Cerebellar nuclear complex (tissue), 1 donor: ENCODE measurements around the gene HLA-B.
"Not testable (repeated sequence)": the region's sequence is repeated elsewhere in the genome, so short reads cannot be mapped to it uniquely, and the experiment has no call there.

Experiments used
- DNase-seq, 2 experiments: peaks; one replicate each; lab custom pipeline; 2025; lab: John Stamatoyannopoulos, UW

HLA-B gene

DNA sequence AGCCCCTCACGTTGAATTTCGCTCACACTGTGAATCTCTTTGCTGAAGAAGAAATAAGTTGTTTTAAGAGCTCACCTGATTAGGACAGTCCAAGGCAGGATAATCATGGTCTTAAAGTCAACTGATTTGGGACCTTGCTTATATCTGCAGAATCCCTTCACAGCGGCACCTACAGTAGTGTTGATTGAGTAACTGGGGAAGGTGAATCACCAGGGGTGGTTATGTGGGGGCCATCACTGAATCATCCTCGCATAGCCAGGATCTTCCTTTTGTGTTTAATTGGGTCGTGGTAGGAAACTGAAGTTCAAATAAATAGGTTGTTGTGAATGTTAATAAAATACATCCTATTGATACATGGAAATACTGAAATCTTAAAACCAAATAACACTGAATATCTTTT lies 26.2 kb upstream of the HLA-B start:
- no peak for DNase-seq

DNA sequence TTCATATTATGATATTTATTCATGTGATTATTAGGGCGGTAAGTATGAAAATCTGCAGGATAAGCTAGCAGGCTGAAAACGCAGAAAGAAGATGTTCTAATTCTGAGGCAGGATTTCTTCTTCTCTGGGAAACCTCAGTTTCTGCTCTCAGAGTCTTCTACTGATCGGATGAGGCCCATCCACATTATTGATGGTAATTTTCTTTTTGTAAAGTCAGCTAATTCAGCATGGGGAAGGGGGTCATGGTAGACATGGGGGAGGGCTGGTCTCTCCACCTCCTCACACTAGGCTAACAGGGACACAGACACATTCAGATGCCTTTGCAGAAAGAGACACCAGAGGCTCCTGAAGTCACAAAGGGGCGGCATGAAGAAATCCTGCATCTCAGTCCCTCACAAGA lies 24.7 kb upstream of the HLA-B start:
- DNase-seq, result no peak

DNA sequence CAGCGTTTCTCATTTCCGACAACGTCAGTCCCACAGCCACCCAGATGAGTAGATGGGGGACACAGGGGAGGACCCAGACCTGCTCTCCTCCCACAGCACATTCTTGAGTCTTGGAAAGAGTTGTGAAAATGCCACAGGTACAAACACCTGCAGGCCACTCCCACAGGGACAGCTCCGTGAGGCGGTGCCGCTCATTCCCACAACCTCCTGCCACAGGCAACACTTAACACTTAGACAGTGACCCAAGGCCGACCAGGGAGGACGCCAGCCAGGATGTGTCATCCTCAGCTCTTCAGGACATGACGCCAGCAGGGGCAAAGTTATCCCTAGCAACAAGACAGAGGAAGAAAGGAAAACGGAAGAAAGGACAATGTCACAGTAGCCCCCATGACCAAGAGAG lies 22.9 kb upstream of the HLA-B start:
- DNase-seq, result no peak

DNA sequence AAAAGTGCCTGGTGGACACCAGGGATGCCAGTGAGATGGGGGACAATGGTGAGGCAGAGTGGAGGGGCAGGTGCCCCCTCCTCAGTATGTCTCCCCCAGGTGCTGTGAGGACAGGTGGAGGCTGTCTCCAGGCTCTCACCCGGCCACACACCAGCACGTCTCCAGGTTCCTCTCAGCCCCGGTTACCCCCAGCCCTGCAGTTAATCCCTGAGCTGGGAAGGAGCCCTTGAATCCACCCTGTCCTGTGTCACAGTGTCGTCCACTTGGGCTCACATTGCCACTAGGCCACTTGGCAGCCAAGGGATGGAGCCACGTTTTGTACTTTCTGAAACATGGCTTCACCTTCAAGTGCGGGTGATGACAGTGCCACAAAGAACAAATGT lies 21.7 kb upstream of the HLA-B start:
- DNase-seq, result no peak

DNA sequence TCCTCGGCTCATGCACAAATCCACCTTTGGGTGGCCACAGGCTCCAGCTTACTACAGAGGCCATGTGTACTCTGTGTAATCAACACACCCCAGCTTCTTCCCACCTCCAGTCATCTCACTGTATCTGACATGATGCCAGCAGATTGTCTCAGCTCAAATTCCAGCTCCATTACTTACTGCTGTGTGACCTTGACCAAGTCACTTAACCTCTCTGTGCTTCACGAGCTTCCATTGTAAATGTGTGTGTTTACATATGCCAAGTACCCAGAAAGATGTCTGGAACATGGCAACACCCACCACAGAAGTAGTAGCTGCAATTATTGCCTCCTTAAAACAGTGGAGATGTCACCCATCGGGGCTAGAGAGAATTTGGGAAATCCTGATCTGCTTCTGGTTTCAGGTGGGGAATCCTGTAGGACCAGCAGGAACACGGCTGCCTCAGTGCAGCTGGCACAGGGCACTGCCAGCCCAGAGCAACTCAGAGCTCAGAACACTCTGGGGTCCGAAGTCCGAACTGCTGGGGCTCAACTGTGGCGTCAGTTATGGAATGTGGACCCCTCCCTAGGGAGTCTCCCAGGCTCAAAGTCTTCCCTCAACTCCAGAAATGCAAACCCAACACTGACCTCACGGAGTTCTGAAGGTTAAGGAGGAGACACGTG lies 21.2 kb upstream of the HLA-B start:
- no peak for DNase-seq

DNA sequence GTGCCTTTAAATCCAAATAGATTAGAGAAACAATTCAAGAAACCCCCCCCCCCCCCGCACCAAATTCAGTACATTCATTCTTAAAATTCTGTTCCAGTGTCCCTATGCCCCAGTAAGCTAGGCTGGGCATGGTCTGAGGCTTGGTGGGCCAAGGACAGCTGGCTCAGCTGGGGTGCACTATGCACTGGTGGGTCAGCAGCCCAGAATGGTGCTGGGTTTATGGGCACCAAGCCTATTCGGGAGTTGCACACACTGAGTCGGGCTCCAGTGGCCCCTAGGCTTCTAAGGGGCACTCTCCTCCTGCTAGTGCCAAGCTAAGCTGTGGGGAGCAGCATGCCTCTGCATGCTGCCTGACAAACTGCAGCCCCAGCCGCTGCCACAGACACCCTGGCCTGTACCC lies 20.1 kb upstream of the HLA-B start:
- no peak for DNase-seq

DNA sequence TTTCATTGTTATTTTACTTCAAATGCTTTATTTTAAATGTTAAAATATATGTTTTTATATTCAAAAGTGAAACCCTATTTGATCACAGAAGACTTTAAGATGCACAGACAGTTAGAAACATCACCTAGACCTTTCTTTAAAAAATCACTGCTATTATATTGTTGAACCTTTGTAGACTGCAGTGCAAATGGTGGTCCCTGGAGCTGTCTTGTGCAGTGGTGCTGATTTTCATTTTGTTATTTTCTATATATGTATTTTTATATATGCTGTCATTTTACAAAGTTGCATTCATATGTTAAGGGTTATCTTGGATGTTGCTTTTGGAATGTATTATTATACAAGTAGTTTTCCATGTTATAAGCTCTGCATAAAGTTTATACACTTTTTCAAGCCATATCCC lies 18.7 kb upstream of the HLA-B start:
- no peak for DNase-seq

DNA sequence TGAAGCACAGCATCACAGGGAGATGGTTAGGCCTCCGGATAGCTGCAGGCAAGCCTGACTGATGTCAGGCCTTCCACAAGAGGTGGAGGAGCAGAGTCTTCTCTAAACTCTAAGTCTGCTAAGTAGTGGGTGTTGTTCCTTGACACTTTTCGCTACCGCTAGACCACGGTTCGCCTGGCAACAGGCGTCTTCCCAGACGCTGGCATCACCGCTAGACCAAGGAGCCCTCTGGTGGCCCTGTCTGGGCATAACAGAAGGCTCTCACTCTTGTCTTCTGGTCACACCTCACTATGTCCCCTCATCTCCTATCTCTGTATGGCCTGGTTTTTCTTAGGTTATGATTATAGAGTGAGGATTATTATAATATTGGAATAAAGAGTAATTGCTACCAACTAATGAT lies 17.1 kb upstream of the HLA-B start:
- not testable (repeated sequence) for DNase-seq

DNA sequence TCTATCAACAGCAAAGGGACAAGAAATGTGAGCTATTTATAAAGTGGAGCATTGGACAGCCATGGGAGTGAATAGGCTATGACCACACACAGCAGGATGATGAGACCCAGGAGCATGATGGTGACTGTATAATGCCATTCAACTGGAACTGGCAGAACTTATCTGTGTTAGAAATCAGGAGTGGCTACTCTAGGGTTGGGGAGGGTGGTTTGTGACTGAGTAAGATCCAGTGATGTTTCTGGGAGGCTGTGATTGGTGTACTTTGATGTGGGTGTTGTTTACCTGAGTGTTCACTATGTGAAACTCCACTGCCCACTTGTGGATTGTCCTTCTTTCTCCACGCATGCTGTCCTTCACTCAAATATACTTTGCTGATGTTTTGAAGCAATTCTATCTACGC lies 11.5 kb upstream of the HLA-B start:
- no peak for DNase-seq

DNA sequence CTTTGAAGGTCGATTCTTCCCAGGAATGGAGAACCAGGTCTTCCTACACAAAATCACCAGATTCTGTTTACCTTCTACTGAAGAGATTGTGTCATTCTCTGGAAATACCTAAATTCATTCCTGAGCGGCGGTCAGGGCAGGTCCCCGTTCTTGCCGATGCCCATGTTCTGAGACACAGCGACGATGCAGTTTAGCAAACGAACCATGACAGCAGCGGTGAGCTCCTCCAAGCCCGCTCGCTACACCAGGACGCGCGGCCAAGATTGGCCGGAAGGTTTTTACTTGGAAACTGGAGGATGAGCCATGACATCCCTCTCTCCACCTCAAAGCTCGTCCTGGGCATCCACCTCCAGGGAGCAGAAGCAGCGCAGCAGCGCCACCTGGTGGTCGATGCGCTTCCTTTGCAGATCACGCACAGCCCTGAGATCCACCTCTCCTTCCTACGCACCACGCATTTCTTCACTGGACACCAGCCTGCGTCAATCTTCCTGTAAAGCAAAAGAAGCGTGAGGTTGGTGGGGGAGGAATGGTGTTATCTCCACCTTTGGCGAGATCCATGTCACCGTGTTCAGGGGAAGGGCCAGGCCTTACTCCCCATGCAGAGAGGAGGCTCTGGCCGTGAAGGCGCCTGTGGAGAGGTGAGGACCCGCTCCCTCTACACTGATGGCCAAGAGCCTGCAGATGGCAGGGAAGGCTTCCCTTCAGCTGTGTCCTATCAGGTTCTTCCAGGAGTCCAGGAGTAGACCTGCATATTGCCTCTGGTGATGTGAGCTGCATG lies 9.9 kb upstream of the HLA-B start:
- peak; percentile 80 to 89 for DNase-seq

DNA sequence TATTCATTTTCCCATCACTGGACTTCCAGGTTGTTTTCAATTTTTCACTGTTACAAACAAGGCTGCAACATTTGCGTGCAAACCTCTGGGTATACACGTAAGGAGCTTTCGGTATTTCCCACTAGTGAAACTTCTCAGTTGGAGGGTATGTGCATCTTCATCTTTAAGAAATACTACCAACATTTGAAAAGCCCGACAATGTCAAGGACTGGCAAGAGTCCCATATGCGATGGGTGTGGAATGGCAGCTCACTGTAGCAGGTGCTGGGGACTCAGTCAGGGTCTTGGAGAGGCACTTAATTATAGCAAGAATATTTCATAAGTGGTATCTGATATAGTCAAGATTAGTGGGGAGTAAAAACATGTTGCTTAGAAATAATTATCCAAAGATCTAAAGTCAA lies 8.9 kb upstream of the HLA-B start:
- DNase-seq, result peak in 1 of 2 experiments; percentile 14

DNA sequence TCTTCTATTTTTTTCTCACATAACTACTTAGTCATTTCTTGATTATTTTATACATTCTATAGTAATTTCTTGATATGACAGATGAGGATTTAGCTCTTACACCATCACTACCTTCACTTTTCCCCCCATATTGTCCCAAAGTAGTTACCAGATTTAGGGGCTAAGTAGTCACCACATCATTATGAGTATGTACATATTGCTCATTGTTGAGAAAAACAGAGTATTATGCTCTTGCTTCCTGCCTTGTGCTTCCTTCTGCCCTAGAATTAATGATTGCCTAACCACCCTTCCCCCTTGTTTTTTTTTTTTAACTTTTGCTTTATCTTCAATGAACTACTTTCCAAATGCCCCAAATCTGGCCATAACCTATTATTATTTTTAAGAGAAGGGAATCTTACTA lies 6.8 kb upstream of the HLA-B start:
- no peak for DNase-seq

DNA sequence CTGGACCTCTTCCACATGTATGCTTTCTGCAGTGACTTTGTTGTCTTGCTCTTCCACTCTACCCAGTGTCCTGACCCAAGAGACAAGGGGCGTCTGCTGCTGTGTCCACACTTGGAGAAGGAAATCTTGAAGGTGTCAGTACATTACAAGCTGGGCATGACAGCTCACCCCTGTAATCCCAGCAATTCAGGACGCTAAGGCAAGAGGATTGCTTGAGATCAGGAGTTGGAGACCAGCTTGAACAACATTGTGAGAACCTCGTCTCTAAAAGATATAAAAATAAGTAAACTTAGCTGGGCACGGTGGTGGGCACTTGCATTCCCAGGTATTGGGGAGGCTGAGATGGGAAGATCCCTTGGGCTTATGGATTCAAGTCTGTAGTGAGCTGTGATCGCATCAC lies 5.8 kb upstream of the HLA-B start:
- DNase-seq, result no peak

DNA sequence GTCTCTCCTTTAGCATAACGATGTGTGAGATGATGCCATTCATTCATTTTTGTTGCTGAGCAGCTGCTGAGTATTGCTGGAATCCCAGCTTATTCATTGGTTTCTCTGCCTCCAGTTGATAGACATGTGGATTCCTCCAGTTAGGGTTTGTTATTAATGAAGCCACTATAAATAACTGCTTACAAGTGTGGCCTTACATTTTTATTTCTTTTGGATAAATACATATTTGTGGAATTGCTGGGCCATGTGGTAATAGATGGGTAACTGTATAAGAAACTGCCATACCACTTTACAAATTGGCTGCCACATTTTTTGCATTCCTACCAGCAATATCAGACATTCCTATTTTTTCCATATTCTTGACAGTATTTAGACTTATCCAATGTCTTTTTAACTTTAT lies 2.6 kb upstream of the HLA-B start:
- no peak for DNase-seq

DNA sequence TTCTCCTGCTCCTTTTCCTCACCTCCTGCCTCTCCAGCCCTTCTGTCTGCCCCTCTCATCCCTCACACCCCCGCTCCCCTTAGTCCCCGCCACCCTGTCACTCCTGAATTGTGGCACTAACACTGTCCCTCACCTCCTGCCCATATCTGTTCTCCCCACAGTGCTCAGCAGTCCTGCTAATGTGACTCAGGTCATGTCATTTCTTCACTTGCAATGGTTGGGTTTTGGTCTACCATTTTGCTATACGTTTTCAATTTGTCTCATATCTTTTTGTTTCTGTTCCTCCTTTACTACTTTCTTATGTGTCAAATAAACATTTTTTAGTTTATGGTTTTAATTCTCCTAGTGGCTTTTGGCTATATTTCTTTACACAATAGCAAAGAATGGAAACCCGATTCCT lies 1.3 kb upstream of the HLA-B start:
- no peak for DNase-seq

DNA sequence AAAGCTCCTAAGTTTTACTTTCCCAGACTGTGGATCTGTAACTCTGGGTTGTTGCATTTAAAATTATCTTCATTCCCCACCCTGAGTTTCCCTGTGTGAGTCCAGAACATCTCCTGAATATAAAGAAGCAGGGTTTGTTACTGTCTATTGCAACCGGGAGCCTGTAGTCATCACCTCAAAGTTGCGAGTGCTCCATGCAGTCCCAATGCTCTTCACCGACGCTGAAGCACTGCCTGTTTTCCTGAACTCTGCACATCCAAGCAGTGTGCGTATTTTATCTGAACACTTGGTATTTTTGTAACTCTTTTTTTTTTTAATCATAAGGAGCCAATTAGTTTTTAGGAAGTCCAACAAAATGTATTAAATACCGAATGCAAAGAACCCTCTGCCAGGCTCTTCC lies 907 bp upstream of the HLA-B start:
- DNase-seq, result no peak

DNA sequence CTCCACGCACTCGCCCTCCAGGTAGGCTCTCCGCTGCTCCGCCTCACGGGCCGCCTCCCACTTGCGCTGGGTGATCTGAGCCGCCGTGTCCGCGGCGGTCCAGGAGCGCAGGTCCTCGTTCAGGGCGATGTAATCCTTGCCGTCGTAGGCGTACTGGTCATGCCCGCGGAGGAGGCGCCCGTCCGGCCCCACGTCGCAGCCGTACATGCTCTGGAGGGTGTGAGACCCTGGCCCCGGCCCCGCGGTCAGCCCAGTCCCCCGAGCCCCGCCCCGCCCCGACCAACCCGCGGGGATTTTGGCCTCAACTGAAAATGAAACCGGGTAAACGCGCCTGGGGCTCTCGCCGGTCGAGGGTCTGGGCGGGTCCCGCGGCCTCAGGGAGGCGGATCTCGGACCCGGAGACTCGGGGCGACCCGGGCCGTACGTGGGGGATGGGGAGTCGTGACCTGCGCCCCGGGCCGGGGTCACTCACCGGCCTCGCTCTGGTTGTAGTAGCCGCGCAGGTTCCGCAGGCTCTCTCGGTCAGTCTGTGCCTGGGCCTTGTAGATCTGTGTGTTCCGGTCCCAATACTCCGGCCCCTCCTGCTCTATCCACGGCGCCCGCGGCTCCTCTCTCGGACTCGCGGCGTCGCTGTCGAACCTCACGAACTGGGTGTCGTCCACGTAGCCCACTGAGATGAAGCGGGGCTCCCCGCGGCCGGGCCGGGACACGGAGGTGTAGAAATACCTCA lies 598 bp downstream of the HLA-B start:
- DNase-seq, result no peak

DNA sequence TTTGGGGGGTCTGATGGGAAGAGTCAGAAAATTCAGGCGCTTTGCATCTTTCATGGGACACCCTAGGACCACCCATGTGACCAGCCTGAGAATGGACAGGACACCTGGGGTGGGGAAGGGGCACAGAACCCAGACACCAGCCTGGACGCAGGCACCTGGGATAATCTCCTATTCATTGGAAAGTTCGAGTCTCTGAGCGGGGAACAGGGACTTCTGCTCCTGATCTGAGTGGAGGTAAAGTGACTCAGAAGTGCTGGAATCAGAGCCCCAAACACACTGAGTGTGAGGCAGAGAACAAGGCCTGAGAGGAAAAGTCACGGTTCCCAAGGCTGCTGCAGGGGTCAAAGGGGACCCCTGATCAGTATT lies 1.4 kb downstream of the HLA-B start:
- no peak for DNase-seq

DNA sequence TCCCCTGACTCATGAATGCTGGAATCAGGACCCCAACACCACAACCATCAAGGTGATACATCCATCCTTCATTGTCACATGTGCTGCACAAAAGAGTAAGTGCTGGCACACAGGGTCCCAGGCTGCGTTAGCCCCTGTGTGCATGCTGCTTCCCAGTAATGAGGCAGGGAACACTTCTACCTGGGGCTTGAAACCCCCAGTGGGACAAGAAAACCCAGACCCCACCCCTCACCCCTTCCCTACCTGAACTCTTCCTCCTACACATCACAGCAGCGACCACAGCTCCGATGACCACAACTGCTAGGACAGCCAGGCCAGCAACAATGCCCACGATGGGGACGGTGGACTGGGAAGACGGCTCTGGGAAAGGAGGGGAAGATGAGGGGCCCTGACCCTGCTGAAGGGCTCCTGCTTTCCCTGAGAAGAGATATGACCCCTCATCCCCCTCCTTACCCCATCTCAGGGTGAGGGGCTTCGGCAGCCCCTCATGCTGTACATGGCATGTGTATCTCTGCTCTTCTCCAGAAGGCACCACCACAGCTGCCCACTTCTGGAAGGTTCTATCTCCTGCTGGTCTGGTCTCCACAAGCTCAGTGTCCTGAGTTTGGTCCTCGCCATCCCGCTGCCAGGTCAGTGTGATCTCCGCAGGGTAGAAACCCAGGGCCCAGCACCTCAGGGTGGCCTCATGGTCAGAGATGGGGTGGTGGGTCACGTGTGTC lies 2.0 kb downstream of the HLA-B start:
- DNase-seq, result no peak

DNA sequence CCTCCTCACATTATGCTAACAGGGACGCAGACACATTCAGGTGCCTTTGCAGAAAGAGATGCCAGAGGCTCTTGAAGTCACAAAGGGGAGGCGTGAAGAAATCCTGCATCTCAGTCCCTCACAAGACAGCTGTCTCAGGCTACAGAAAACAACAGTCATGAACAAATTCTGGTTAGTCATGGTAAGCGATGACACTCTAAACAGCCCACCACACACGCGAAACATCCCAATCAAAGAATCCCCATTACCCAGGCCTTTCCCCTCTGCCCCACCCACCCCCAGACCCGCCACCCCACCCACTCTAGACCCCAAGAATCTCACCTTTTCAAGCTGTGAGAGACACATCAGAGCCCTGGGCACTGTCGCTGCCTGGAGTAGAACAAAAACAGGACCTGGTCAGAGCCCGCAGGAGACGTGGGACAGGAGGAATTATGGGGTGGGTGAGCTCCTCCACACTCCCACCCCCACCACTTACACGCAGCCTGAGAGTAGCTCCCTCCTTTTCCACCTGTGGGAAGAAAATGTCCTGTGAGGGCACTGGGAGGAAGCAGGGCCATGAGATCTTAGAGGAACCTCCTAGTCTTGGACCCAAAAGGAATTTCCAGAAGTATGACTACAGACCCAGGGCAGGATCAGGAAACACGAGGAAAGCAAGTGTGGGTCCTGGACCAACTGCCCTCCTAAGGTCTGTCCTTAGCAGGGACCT lies 2.7 kb downstream of the HLA-B start:
- DNase-seq, result no peak

DNA sequence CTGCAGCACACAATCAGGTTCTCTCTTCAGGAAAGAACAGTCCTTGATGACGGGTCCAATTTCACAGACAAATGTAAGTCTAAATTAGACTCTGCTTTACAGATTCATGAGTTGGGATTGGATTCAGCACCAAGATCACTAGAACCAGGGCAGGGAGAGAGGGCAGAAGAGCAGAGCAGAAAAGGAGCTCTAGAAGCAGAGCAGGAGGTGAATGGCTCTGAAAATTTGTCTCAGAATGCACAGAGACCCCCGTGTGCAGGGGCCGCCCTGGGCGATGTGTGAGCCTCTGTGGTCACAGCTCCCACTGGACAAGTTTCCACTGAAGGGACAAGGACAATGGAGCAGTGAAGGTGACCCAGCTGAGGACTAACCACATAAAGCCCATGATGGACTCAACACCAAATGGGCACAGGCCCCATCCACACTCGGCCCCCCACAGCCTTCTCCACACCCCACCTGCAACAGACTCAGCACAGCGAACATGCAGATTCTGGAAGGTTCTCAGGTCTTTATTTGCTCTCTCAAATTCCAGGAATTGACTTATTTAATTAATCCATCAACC lies 3.5 kb downstream of the HLA-B start:
- no peak for DNase-seq
